GM12878 (cell line): ENCODE results near the gene UBE2G2. TPM values are rescaled to one million over a fixed set of nuclear protein-coding genes. Genes with fewer than 3 reads are reported as not detected.

Experiments
- ATAC-seq: fragments of 200-7000 bp; cut with Tn5 transposase; 3 replicates; pipeline ENCODE4 v1.9.1; 2020; ENCODE audit warnings: mild to moderate bottlenecking, moderate library complexity
- BruUV-seq: library from RNA; stranded (reverse); fragments of 400-500 nt; replicated peaks from 2 replicates; lab custom pipeline; 2021; lab: Mats Ljungman, UMichigan
- CTCF ChIA-PET: fragments of 300-600 bp; sonication (Branson Sonifier 250); formaldehyde crosslinking; extraction: SDS; loops from one replicate; lab custom pipeline; 2021; ENCODE audit warnings: inconsistent platforms; lab: Yijun Ruan, JAX
- POLR2A ChIA-PET: fragments of 350-600 bp; formaldehyde crosslinking; extraction: SDS; loops from one replicate; lab custom pipeline; 2021; ENCODE audit warnings: inconsistent platforms; lab: Charles Lee
- RAD21 ChIA-PET: fragments of 300-600 bp; sonication (Branson Sonifier 250); formaldehyde crosslinking; loops from one replicate; lab custom pipeline; 2023; ENCODE audit warnings: antibody characterized with exemption; ENCODE audit not compliant: unreplicated experiment; lab: Charles Lee
- SMC1A ChIA-PET: fragments of 300-600 bp; sonication (Branson Sonifier 250); formaldehyde crosslinking; loops from one replicate; lab custom pipeline; 2023; ENCODE audit not compliant: unreplicated experiment, uncharacterized antibody; lab: Charles Lee
- DNase-seq: peaks from one replicate; pipeline ENCODE4 v3.0.0-alpha.2; 2011; ENCODE audit warnings: low read depth, low spot score
- FAIRE-seq: peaks from 3 replicates; lab custom pipeline; 2011; peaks lifted over from hg19 to GRCh38; lab: Jason Lieb, UNC
- H2AFZ ChIP-seq: 2 replicates; pipeline ENCODE4 v1.6.0; 2011; ENCODE audit warnings: low read depth, low read length, control low read depth; ENCODE audit not compliant: control insufficient read depth
- H3K27ac ChIP-seq: 2 replicates; pipeline ENCODE4 v1.5.1; 2011; ENCODE audit warnings: control low read depth; ENCODE audit not compliant: control insufficient read depth, insufficient read depth
- H3K27me3 ChIP-seq, 2 experiments: replicated peaks in 1 of 2; 2 replicates each; pipeline versions ENCODE4 v1.6.0 to v1.6.1; 2011; ENCODE audit warnings: low read length in 1 of 2; ENCODE audit not compliant: control insufficient read depth in 2 of 2, insufficient read depth in 2 of 2
- H3K36me3 ChIP-seq, 2 experiments: 2 replicates each; pipeline ENCODE4 v1.5.1; 2011; ENCODE audit warnings: low read length in 1 of 2; ENCODE audit not compliant: control insufficient read depth in 2 of 2, insufficient read depth in 2 of 2
- H3K4me1 ChIP-seq: 2 replicates; pipeline ENCODE4 v1.6.1; 2011; ENCODE audit warnings: mild to moderate bottlenecking, low read length, moderate library complexity, mixed read lengths; ENCODE audit not compliant: control insufficient read depth, insufficient read depth
- H3K4me2 ChIP-seq: 2 replicates; pipeline ENCODE4 v1.6.0; 2011; ENCODE audit warnings: control low read depth; ENCODE audit not compliant: control insufficient read depth, insufficient read depth
- H3K4me3 ChIP-seq: fragments of 200-600 bp; sonication (generic); 2 replicates; pipeline ENCODE4 v1.5.1; 2016
- H3K79me2 ChIP-seq: 2 replicates; pipeline ENCODE4 v1.6.0; 2011; ENCODE audit warnings: low read length; ENCODE audit not compliant: control insufficient read depth, insufficient read depth
- H3K9ac ChIP-seq: 2 replicates; pipeline ENCODE4 v1.8.0; 2011; ENCODE audit warnings: low read length, control low read depth, mixed read lengths; ENCODE audit not compliant: control insufficient read depth, insufficient read depth
- H3K9me3 ChIP-seq: replicated peaks from 3 replicates; pipeline ENCODE4 v1.5.1; 2011; ENCODE audit warnings: mild to moderate bottlenecking, low read length; ENCODE audit not compliant: control insufficient read depth, insufficient read depth
- H4K20me1 ChIP-seq: 2 replicates; pipeline ENCODE4 v1.6.0; 2011; ENCODE audit not compliant: control insufficient read depth, insufficient read depth
- BCL3 ChIP-seq: IDR thresholded peaks from 2 replicates; pipeline ENCODE4 v1.6.1; 2011; ENCODE audit warnings: borderline replicate concordance, low read depth, mild to moderate bottlenecking, moderate library complexity, low read length; ENCODE audit not compliant: insufficient read depth, poor library complexity, severe bottlenecking
- BHLHE40 ChIP-seq, 2 experiments: fragments of 450-650 bp in 1 of 2; IDR thresholded peaks; 2 replicates each; pipeline ENCODE4 v1.6.1; 2011 to 2017; ENCODE audit warnings: low read depth in 2 of 2, borderline replicate concordance in 1 of 2, improper control_type of control experiment in 1 of 2, low read length in 1 of 2, mild to moderate bottlenecking in 1 of 2
- CHD1 ChIP-seq: IDR thresholded peaks from 2 replicates; pipeline ENCODE4 v1.6.1; 2012; ENCODE audit warnings: low read depth, low read length, improper control_type of control experiment
- DPF2 ChIP-seq: fragments of 450-650 bp; IDR thresholded peaks from 2 replicates; pipeline ENCODE4 v1.6.1; 2017; ENCODE audit warnings: mild to moderate bottlenecking
- EGR1 ChIP-seq, 2 experiments: IDR thresholded peaks; 1 replicate in 1 of 2; 2 replicates in 1 of 2; pipeline ENCODE4 v1.6.1; 2011 to 2012; ENCODE audit warnings: low read depth in 2 of 2, low read length in 2 of 2, borderline replicate concordance in 1 of 2, mild to moderate bottlenecking in 1 of 2, moderate library complexity in 1 of 2
- FOS ChIP-seq: IDR thresholded peaks from 3 replicates; pipeline ENCODE4 v1.6.1; 2011; ENCODE audit warnings: borderline replicate concordance; ENCODE audit not compliant: insufficient read length; ENCODE audit errors: extremely low read depth
- NKRF ChIP-seq: fragments of 450-650 bp; conservative IDR thresholded peaks from 2 replicates; pipeline ENCODE4 v1.6.1; 2017; ENCODE audit warnings: mild to moderate bottlenecking, moderate library complexity
- RAD21 ChIP-seq: IDR thresholded peaks from 2 replicates; pipeline ENCODE4 v1.6.1; 2011; ENCODE audit warnings: mild to moderate bottlenecking, low read depth, low read length, moderate library complexity; ENCODE audit not compliant: insufficient read depth
- RCOR1 ChIP-seq: conservative IDR thresholded peaks from 2 replicates; pipeline ENCODE4 v1.6.1; 2012; ENCODE audit warnings: low read depth, low read length, improper control_type of control experiment
- RUNX3 ChIP-seq: IDR thresholded peaks from 2 replicates; pipeline ENCODE4 v1.6.1; 2012; ENCODE audit warnings: low read length, inconsistent platforms
- SMARCA5 ChIP-seq: fragments of 450-650 bp; IDR thresholded peaks from 2 replicates; pipeline ENCODE4 v1.6.1; 2017; ENCODE audit warnings: mild to moderate bottlenecking
- ZBTB4 ChIP-seq: fragments of 450-650 bp; formaldehyde crosslinking; IDR thresholded peaks from 2 replicates; pipeline ENCODE4 v1.4.0; 2022; ENCODE audit warnings: mild to moderate bottlenecking, moderate library complexity
- ZNF207 ChIP-seq: fragments of 450-650 bp; IDR thresholded peaks from 2 replicates; pipeline ENCODE4 v1.6.1; 2014; ENCODE audit warnings: antibody characterized with exemption, mild to moderate bottlenecking, borderline replicate concordance
- WGBS: methylation state at CpG from one replicate; pipeline ENCODE4 v1.1.6; 2016; ENCODE audit warnings: low lambda C conversion rate; ENCODE audit not compliant: insufficient replicate concordance, insufficient coverage; ENCODE audit errors: missing lambda C conversion rate; 5-methylcytosine and 5-hydroxymethylcytosine counted together
- in situ Hi-C: fragments of 300-500 bp; cut with MboI; formaldehyde crosslinking; loops from 9 replicates; pipeline ENCODE4 v1.14.3; 2018; ENCODE audit warnings: mixed read lengths
- intact Hi-C: fragments of 100-400 bp; cut with micrococcal nuclease; formaldehyde crosslinking; loops from one replicate; pipeline ENCODE4 v1.14.2; 2022; ENCODE audit not compliant: unreplicated experiment
- polyA plus RNA-seq, 11 experiments: library from polyadenylated mRNA; depleted of rRNA in 4 of 11; unstranded in 6 of 11; stranded (reverse) in 5 of 11; fragments of >200 nt; fragmentation: Nextera tagmentation in 4 of 11; fragmentation: Illumina TruSeq in 1 of 11; extraction: Ambion mirVana in 4 of 11; extraction: Trizol in 1 of 11; gene quantifications; 1 replicate in 1 of 11; 2 replicates in 10 of 11; pipeline versions ENCODE4 v1.2.1 to v1.2.3, GENCODE V29; 2011 to 2016; ENCODE audit warnings: inconsistent platforms in 2 of 11, missing spikeins in 2 of 11, low read depth in 1 of 11
- total RNA-seq, 4 experiments: library from RNA; depleted of rRNA in 3 of 4; stranded (reverse); fragments of >200 nt in 3 of 4; fragmentation: Illumina TruSeq in 1 of 4; extraction: Trizol in 1 of 4; gene quantifications; 2 replicates each; pipeline versions ENCODE4 v1.2.1 to v1.2.3, GENCODE V29; 2013 to 2021

The UBE2G2 gene
- total and polyA plus RNA-seq, 10 of the 15 experiments (the other 5 are each of a cell fraction or from before 2014, with no cell fraction given): 27.0 to 139 (median 75.9) TPM

- ATAC-seq (peak; percentile 83), DNase-seq (no peak), FAIRE-seq (no peak)
- no peaks in the 10 kb centered on the region for H3K9me3 ChIP-seq
- H3K4me1 ChIP-seq: no peaks in the 10 kb centered on the region; the same call in 1 of the 2 replicates
- no peaks in the 10 kb centered on the region; a peak in 2 of 4 replicates for H3K27me3 ChIP-seq
- in situ Hi-C loops: no loop called here
- H3K4me3 ChIP-seq: peak overlapping the region; percentile 47; the same call in 1 of the 2 replicates
- intact Hi-C loops: no loop called here
- H2AFZ ChIP-seq: peak overlapping the region; percentile 61
- 12% methylated on average over 34 of the region's 34 CpGs for WGBS
- H3K27ac ChIP-seq: no peak overlapping the region
- H3K36me3 ChIP-seq: peaks cover 0 to 12% of the 10 kb centered on the region in 2 experiments; a peak in 2 of 4 replicates
- BruUV-seq: no TSS peak
- ChIA-PET SMC1A (interaction anchor here (0.9 kb wide), 1 partner anchor 36 kb away, joined by 3 read pairs; no protein-coding TSS in a partner anchor), RAD21 (no interaction called here), CTCF (interaction anchor here (1.0 to 1.7 kb wide), 4 partner anchors 11 to 96 kb away, joined by 3 to 5 read pairs (median 3); partner anchors contain the start of gene PTTG1IP), POLR2A (interaction anchor here (0.6 kb wide), 1 partner anchor 226 kb away, joined by 5 read pairs; no protein-coding TSS in a partner anchor)
- H3K4me2 ChIP-seq: peak overlapping the region; percentile 79
- no peak overlapping the region for H3K9ac ChIP-seq
- H3K79me2 ChIP-seq: no peaks in the 10 kb centered on the region
- H4K20me1 ChIP-seq: no peaks in the 10 kb centered on the region
- no peak for TF ChIP-seq ZBTB4
- TF ChIP-seq ZNF207: no peak
- no peak for TF ChIP-seq FOS
- 0 out of 2 replicates have a peak, but pooled peaks have one; percentile 5 for TF ChIP-seq RUNX3
- no peak for TF ChIP-seq CHD1
- no peak for TF ChIP-seq BCL3
- TF ChIP-seq BHLHE40 (IDR thresholded peaks at IDR 0.05; ENCODE audit: borderline replicate concordance in 1 of 2, low read depth in 2 of 2, low read length in 1 of 2): peak in 1 of 2 experiments; percentile 17; a peak in 1 of 4 replicates
- TF ChIP-seq DPF2: peak; percentile 38; the same call in 1 of the 2 replicates
- 0 out of 2 replicates have a peak, but pooled peaks have one; percentile 21 for TF ChIP-seq NKRF
- TF ChIP-seq EGR1 (IDR thresholded peaks at IDR 0.05; ENCODE audit: borderline replicate concordance in 1 of 2, low read depth in 2 of 2, low read length in 2 of 2): 0 out of 3 replicates have a peak, but pooled peaks of 1 of the 2 experiments have one; percentile 17
- TF ChIP-seq RCOR1: no peak
- peak; percentile 48; the same call in 1 of the 2 replicates for TF ChIP-seq SMARCA5
- TF ChIP-seq RAD21: peak; percentile 2; the same call in 1 of the 2 replicates
These were observed 44.0 kb upstream of the UBE2G2 start for GRCh38 chr21:44845418-44846223.
